Ovary (tissue), 3 donors: ENCODE data around the gene AKAP7.

ENCODE experiments used
- EP300 ChIP-seq: sonication (generic); formaldehyde crosslinking; IDR thresholded peaks from one replicate; pipeline ENCODE4 v1.6.1; 2017; ENCODE audit warnings: antibody characterized with exemption
- POLR2A ChIP-seq: fragments of 450-650 bp; IDR thresholded peaks from one replicate; pipeline ENCODE4 v1.6.1; 2017; ENCODE audit warnings: antibody characterized with exemption, mild to moderate bottlenecking, moderate library complexity
- TF ChIP-seq, protein P1 (sequence below), 3 donors: fragments of 450-650 bp in 2 of 3; fragments of 200-600 bp in 1 of 3; IDR thresholded peaks; one replicate each; pipeline versions ENCODE4 v1.5.1 to v1.8.0; 2016 to 2022; ENCODE audit warnings: antibody characterized with exemption in 3 of 3, mild to moderate bottlenecking in 1 of 3
- donor health status: DM: no; HTN: no; CAD: no.

- TF ChIP-seq, protein P1, sequence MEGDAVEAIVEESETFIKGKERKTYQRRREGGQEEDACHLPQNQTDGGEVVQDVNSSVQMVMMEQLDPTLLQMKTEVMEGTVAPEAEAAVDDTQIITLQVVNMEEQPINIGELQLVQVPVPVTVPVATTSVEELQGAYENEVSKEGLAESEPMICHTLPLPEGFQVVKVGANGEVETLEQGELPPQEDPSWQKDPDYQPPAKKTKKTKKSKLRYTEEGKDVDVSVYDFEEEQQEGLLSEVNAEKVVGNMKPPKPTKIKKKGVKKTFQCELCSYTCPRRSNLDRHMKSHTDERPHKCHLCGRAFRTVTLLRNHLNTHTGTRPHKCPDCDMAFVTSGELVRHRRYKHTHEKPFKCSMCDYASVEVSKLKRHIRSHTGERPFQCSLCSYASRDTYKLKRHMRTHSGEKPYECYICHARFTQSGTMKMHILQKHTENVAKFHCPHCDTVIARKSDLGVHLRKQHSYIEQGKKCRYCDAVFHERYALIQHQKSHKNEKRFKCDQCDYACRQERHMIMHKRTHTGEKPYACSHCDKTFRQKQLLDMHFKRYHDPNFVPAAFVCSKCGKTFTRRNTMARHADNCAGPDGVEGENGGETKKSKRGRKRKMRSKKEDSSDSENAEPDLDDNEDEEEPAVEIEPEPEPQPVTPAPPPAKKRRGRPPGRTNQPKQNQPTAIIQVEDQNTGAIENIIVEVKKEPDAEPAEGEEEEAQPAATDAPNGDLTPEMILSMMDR (IDR thresholded peaks at IDR 0.05), result no peak
- no peak for TF ChIP-seq EP300
- no peak for TF ChIP-seq POLR2A
Measured at GRCh38 chr6:131223416-131223815, 88.1 kb downstream of the AKAP7 start.
